ENCODE measurements around the gene PCNA. TPM values are rescaled to one million over a fixed set of nuclear protein-coding genes. Genes with fewer than 3 reads are reported as not detected.

PCNA gene
- total RNA-seq, 1 experiment from 2014 or later, result 182 TPM

GRCh38 chr20:5065166-5065878 is 54.4 kb downstream of the PCNA start:
- intact Hi-C loops (cut with micrococcal nuclease; ENCODE audit: unreplicated experiment) (no loop called here), in situ Hi-C loops (cut with HindIII; ENCODE audit: low pct_unique_long_range_greater_than_20kb, low sequenced_read_pairs) (no loop called here)
- no peak for DNase-seq (ENCODE audit: low read depth, low spot score)
- no TSS peak for BruUV-seq (replicated peaks)
- no peak overlapping the region for H3K27ac ChIP-seq (ENCODE audit: low read length)
- ChIA-PET CTCF (no interaction called here), POLR2A (interaction anchor here (0.6 kb wide), 1 partner anchor 50 kb away, joined by 4 read pairs; no protein-coding TSS in a partner anchor)
- H3K9me3 ChIP-seq (ENCODE audit: control insufficient read depth, insufficient read depth, low read depth, low read length), result no peaks in the 10 kb centered on the region
- peak; percentile 48; the same call in 1 of the 2 replicates for ATAC-seq
- TF ChIP-seq TCF7L2 (IDR thresholded peaks at IDR 0.05; ENCODE audit: low read depth, low read length) (no peak), CTCF (IDR thresholded peaks at IDR 0.05) (no peak), SIN3A (IDR thresholded peaks at IDR 0.05; ENCODE audit: borderline replicate concordance, insufficient read depth, low read depth, low read length) (no peak), REST (IDR thresholded peaks at IDR 0.05; ENCODE audit: insufficient read depth in 1 of 2, low read depth in 2 of 2, low read length in 1 of 2) (no peak), POLR2AphosphoS5 (IDR thresholded peaks at IDR 0.05; ENCODE audit: low read depth, low read length) (no peak)
- H3K27me3 ChIP-seq (ENCODE audit: control insufficient read depth, insufficient read depth, low read length), result no peaks in the 10 kb centered on the region
- H3K36me3 ChIP-seq (ENCODE audit: control insufficient read depth, insufficient read depth, low read length), result no peaks in the 10 kb centered on the region
- no peak overlapping the region for H3K4me3 ChIP-seq (ENCODE audit: low read depth in 2 of 2, low read length in 2 of 2)
- H3K4me1 ChIP-seq (ENCODE audit: control insufficient read depth, insufficient read depth, low read length), result no peaks in the 10 kb centered on the region

Other genes with a start within 250 kb of the PCNA start
- gene SLC23A2, start 118.4 kb downstream of the PCNA start, total RNA-seq (2021; ENCODE audit: unreplicated experiment), result 14.6 TPM
- gene TMEM230, start 6.9 kb downstream of the PCNA start, total RNA-seq (2021; ENCODE audit: unreplicated experiment), result 89.3 TPM
- gene CDS2, start 7.0 kb upstream of the PCNA start, total RNA-seq (2021; ENCODE audit: unreplicated experiment), result 54.0 TPM
- gene PROKR2, start 197.0 kb upstream of the PCNA start, total RNA-seq (2021; ENCODE audit: unreplicated experiment), result not detected

All from Panc1 (cell line).